Measurements from ENCODE around the gene DOCK3. TPM values are rescaled to one million over a fixed set of nuclear protein-coding genes. Genes with fewer than 3 reads are reported as not detected.

Gene DOCK3
- total RNA-seq, 2 donors from 2014 or later, result 7.7 to 8.5 TPM

DNA sequence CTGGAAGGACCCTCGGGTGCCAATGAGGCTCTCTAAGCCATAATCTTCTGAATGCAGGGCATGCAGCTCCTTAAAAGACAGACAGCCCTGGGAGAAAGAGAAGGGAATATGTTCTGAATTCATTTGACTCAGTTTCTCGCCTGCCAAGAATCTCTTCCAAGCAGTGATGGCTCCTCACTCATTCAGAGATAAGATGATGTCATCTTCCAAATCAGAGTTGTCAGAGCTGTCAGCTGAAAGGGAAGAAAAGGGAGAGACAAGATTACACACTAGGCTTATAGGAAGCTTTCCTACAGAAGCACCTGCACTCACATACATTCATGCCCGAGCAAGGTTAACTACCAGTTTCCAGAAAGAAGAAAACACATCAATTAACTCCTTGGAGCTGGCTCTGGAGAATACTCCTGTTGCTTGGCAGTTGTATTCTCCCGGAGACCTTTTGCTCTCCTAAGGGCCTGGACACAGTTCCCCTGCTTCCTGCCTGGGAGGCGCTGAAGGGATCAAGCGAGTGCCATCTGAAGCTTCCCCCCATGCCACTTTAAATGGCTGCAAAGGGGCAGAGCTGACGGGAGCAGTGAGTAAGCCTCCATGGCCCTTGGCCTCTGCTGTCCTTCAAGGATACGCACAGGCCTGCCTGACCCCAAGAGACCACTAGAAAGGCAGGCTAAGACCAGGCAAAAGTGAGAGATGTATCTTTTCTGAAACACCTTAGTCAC is 724.0 kb downstream of the DOCK3 start:
- TF ChIP-seq, protein P1, sequence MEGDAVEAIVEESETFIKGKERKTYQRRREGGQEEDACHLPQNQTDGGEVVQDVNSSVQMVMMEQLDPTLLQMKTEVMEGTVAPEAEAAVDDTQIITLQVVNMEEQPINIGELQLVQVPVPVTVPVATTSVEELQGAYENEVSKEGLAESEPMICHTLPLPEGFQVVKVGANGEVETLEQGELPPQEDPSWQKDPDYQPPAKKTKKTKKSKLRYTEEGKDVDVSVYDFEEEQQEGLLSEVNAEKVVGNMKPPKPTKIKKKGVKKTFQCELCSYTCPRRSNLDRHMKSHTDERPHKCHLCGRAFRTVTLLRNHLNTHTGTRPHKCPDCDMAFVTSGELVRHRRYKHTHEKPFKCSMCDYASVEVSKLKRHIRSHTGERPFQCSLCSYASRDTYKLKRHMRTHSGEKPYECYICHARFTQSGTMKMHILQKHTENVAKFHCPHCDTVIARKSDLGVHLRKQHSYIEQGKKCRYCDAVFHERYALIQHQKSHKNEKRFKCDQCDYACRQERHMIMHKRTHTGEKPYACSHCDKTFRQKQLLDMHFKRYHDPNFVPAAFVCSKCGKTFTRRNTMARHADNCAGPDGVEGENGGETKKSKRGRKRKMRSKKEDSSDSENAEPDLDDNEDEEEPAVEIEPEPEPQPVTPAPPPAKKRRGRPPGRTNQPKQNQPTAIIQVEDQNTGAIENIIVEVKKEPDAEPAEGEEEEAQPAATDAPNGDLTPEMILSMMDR (conservative IDR thresholded peaks at IDR 0.05), result no peak
- H3K27ac Mint-ChIP-seq, result no peak overlapping the region

DNA sequence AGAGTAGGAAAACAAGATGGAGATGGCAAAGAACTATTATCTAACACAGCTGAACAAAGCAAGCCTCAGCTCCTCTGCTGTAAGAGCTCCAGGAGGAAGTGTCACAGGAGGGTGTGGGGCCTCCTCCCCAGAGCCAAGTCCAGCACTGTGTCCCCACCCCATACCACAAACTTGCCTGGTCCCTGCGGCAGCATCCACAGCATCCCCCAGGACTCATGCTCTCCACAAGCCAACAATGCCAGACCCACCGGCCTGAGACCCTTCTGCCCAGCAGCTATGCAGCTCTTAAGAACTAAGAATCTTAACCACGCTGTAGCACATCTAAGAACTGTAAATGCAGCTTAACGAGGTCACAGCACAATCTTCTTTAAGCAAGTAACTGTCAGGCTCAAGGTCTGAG is 725.4 kb downstream of the DOCK3 start:
- no peaks in the 10 kb centered on the region for H3K9me3 ChIP-seq (ENCODE audit: control insufficient read depth, low read length)
- H3K4me1 ChIP-seq (ENCODE audit: control insufficient read depth, insufficient read depth, low read length), result no peaks in the 10 kb centered on the region
- H3K27me3 ChIP-seq (ENCODE audit: control insufficient read depth, insufficient read depth, low read length, poor library complexity, severe bottlenecking), result no peaks in the 10 kb centered on the region
- TF ChIP-seq, protein P1 (conservative IDR thresholded peaks at IDR 0.05), result no peak
- H3K9ac ChIP-seq (ENCODE audit: extremely low read depth, low read length, poor library complexity, severe bottlenecking), result no peak overlapping the region
- H3K27me3 Mint-ChIP-seq (ENCODE audit: insufficient read depth), result no peaks in the 10 kb centered on the region
- peaks cover under 1% of the 10 kb centered on the region for H3K4me1 Mint-ChIP-seq
- peaks cover 41% of the 10 kb centered on the region for H3K36me3 ChIP-seq (ENCODE audit: control insufficient read depth, insufficient read depth, low read length)
- peak overlapping the region; percentile 66 for H3K27ac Mint-ChIP-seq
- H3K9me3 Mint-ChIP-seq, result no peaks in the 10 kb centered on the region
- 89 to 95% methylated on average over 3 to 4 of the region's 4 CpGs for WGBS, 2 experiments (ENCODE audit: insufficient coverage in 1 of 2, insufficient read length in 1 of 2)
- DNase-seq, result no peak
- no peak overlapping the region for H3K4me3 ChIP-seq (ENCODE audit: low read length)
- no peak overlapping the region for H3K4me3 Mint-ChIP-seq
- H3K27ac ChIP-seq (ENCODE audit: low read depth, low read length), result no peak overlapping the region
- H3K36me3 Mint-ChIP-seq (ENCODE audit: low read depth), result peaks cover 35% of the 10 kb centered on the region

More for the DNA sequence above, 724.0 kb downstream of the DOCK3 start:
- H3K4me1 ChIP-seq (ENCODE audit: control insufficient read depth, insufficient read depth, low read length), result peaks cover 5% of the 10 kb centered on the region
- 73 to 84% methylated on average over 8 of the region's 8 CpGs for WGBS, 2 experiments (ENCODE audit: insufficient coverage in 1 of 2, insufficient read length in 1 of 2)
- Mint-ChIP-seq H3K4me1 (peaks cover 14% of the 10 kb centered on the region), H3K36me3 (ENCODE audit: low read depth) (peaks cover 48% of the 10 kb centered on the region), H3K27me3 (ENCODE audit: insufficient read depth) (no peaks in the 10 kb centered on the region), H3K4me3 (no peak overlapping the region), H3K9me3 (no peaks in the 10 kb centered on the region)
- DNase-seq, result no peak
- H3K27ac ChIP-seq (ENCODE audit: low read depth, low read length), result peak overlapping the region; percentile 25
- no peak overlapping the region for H3K9ac ChIP-seq (ENCODE audit: extremely low read depth, low read length, poor library complexity, severe bottlenecking)
- no peak overlapping the region for H3K4me3 ChIP-seq (ENCODE audit: low read length)
- H3K27me3 ChIP-seq (ENCODE audit: control insufficient read depth, insufficient read depth, low read length, poor library complexity, severe bottlenecking), result no peaks in the 10 kb centered on the region
- peaks cover 10% of the 10 kb centered on the region for H3K9me3 ChIP-seq (ENCODE audit: control insufficient read depth, low read length)
- H3K36me3 ChIP-seq (ENCODE audit: control insufficient read depth, insufficient read depth, low read length), result peaks cover 53% of the 10 kb centered on the region

DNA sequence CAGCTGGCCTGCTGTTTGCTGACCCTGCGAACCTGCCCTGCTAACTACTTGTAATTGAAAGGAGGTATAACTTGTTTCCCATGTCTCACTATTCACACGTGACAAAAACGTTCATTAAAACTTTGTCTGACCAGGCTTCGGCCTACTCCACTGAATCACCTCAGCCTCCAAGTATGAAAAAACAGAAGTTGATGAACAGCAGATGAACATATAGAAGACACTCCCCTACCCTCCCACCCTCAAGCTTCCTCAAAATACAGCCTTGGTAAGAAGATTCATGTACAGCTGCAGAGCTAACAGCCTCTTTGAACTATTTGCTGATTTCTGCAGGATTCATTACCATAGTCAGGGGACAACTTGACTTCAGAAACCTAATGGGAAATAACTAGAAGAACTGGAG is 727.0 kb downstream of the DOCK3 start:
- no peaks in the 10 kb centered on the region for H3K9me3 ChIP-seq (ENCODE audit: control insufficient read depth, low read length)
- no peak overlapping the region for H3K4me3 ChIP-seq (ENCODE audit: low read length)
- WGBS, 2 experiments (ENCODE audit: insufficient coverage in 1 of 2, insufficient read length in 1 of 2), result 91 to 94% methylated on average over 4 of the region's 4 CpGs
- H3K27ac Mint-ChIP-seq, result no peak overlapping the region
- H3K4me3 Mint-ChIP-seq, result no peak overlapping the region
- no peaks in the 10 kb centered on the region for H3K27me3 Mint-ChIP-seq (ENCODE audit: insufficient read depth)
- H3K9me3 Mint-ChIP-seq, result no peaks in the 10 kb centered on the region
- H3K27ac ChIP-seq (ENCODE audit: low read depth, low read length), result no peak overlapping the region
- H3K27me3 ChIP-seq (ENCODE audit: control insufficient read depth, insufficient read depth, low read length, poor library complexity, severe bottlenecking), result no peaks in the 10 kb centered on the region
- no peak for DNase-seq
- H3K36me3 Mint-ChIP-seq (ENCODE audit: low read depth), result peaks cover 32% of the 10 kb centered on the region
- H3K4me1 Mint-ChIP-seq, result no peaks in the 10 kb centered on the region
- TF ChIP-seq, protein P1 (conservative IDR thresholded peaks at IDR 0.05), result no peak
- H3K4me1 ChIP-seq (ENCODE audit: control insufficient read depth, insufficient read depth, low read length), result no peaks in the 10 kb centered on the region
- no peak overlapping the region for H3K9ac ChIP-seq (ENCODE audit: extremely low read depth, low read length, poor library complexity, severe bottlenecking)
- H3K36me3 ChIP-seq (ENCODE audit: control insufficient read depth, insufficient read depth, low read length), result peaks cover 27% of the 10 kb centered on the region
